HG03460 (cell line): ENCODE measurements around the gene SUGCT.

Experiments used
- ATAC-seq: cut with Tn5 transposase; IDR thresholded peaks from one replicate; pipeline ENCODE4 v1.9.1; 2021; ENCODE audit not compliant: unreplicated experiment

The SUGCT gene

GRCh38 chr7:40887099-40887498 lies 752.3 kb downstream of the SUGCT start:
- ATAC-seq, result no peak

- no peak for ATAC-seq
These were observed 753.7 kb downstream of the SUGCT start for GRCh38 chr7:40888499-40888898.

- ATAC-seq, result no peak
These were observed 754.3 kb downstream of the SUGCT start for GRCh38 chr7:40889099-40889498.

DNA sequence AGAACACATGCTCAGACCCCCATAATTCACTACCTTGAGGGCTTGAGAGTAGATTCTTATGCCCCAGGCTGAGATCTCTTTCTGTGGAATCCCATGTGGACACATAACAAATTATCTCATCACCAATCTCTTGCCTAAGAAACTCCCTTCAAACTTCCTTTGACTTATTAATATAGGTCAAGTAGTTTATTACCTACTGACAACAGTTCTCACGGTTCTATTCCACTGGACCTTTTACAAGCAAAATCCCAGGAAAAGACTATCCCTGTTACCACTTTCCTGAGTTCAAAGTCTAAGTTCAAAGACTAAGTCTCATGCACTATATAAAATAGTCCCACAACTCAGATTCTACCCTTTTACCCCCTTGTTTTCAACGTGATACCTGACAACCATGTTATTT lies 754.7 kb downstream of the SUGCT start:
- no peak for ATAC-seq

DNA sequence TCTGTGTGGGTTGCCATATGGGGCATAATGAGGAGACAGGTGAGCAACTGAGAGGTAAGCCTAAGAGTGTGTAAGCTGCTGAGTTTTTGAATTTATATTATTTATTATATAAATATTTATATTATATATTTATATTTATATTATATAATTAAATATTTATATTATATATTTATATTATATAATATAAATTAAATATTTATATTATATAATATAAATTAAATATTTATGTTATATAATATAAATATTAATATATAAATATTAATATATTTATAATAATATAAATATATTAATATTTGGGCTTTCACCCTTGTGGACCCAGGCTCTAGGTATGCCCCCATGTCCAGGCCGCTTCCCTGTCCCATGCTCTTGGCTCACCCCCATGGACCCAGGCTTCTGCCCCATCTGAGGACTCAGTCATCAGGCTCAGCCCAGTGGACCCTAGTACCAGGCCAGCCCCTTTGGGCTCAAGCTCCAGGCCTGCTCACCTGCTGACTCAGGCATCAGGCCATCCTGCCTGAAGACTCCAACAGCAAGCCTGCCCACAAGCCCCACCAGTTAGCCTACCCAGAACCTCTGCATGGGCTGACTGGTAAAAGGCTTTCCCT lies 755.4 kb downstream of the SUGCT start:
- ATAC-seq, result no peak

GRCh38 chr7:40891232-40891631 lies 756.4 kb downstream of the SUGCT start:
- no peak for ATAC-seq

GRCh38 chr7:40899151-40899550 lies 764.3 kb downstream of the SUGCT start:
- no peak for ATAC-seq

GRCh38 chr7:40899636-40900507 lies 765.1 kb downstream of the SUGCT start:
- ATAC-seq, result no peak

DNA sequence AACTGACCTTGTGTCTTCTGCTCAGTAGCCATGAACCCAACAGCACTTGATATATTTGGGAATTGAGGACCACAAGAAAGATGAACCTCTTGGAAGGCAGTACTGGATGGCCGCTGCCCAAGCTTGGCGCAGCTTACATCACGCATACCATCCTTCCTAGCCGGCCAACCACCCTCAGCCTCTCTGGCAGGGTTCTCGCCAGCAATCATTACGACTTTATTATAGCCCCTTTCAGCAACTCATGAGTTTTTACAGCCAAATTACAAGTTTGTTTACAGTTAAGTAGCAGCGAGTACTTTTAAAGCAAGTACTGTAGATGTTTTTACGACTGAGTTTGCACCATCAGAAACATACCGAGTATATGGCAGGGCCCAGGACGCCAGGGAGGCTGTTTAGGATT lies 769.1 kb downstream of the SUGCT start:
- no peak for ATAC-seq

GRCh38 chr7:40907286-40907685 lies 772.5 kb downstream of the SUGCT start:
- no peak for ATAC-seq

- ATAC-seq, result no peak
These were observed 774.7 kb downstream of the SUGCT start for GRCh38 chr7:40909346-40909980.
